Measurements from ENCODE around the gene WDR43.

Gene WDR43

GRCh38 chr2:28894470-28895188 is at the start of gene WDR43:
Gene WDR43, plus strand, starts transcription at chr2:28894667. Its CDS starts 32 bp downstream, at chr2:28894699.
- Mint-ChIP-seq H3K9me3 (no peaks in the 10 kb centered on the region), H3K4me1 (peaks cover 41% of the 10 kb centered on the region), H3K27me3 (peaks cover 4% of the 10 kb centered on the region), H3K36me3 (peaks cover 4% of the 10 kb centered on the region), H3K4me3 (peak within 1 kb of the TSS; percentile 94), H3K27ac (peak within 1 kb of the TSS; percentile 92)
- CTCF ChIA-PET = interaction anchor here (1.4 kb wide), 1 partner anchor 25 kb away, joined by 4 read pairs; the partner anchor contains the start of gene TRMT61B
- peak; percentile 98 for DNase-seq

- H3K9me3 Mint-ChIP-seq = no peaks in the 10 kb centered on the region
- H3K27ac Mint-ChIP-seq = no peak overlapping the region
- peaks cover 13% of the 10 kb centered on the region for H3K36me3 Mint-ChIP-seq
- no peaks in the 10 kb centered on the region for H3K27me3 Mint-ChIP-seq
- H3K4me3 Mint-ChIP-seq = no peak overlapping the region
- H3K4me1 Mint-ChIP-seq = no peaks in the 10 kb centered on the region
- DNase-seq = no peak
- CTCF ChIA-PET = no interaction called here
Observed at GRCh38 chr2:28855193-28855592, 39.3 kb upstream of the WDR43 start.

- CTCF ChIA-PET = no interaction called here
- Mint-ChIP-seq H3K27ac (no peak overlapping the region), H3K9me3 (no peaks in the 10 kb centered on the region), H3K4me3 (no peak overlapping the region), H3K27me3 (no peaks in the 10 kb centered on the region), H3K4me1 (no peaks in the 10 kb centered on the region), H3K36me3 (peaks cover 21% of the 10 kb centered on the region)
- DNase-seq = no peak
Observed at GRCh38 chr2:28855977-28856376, 38.5 kb upstream of the WDR43 start.

- CTCF ChIA-PET = no interaction called here
- no peak for DNase-seq
- peak overlapping the region; percentile 58 for H3K4me3 Mint-ChIP-seq
- peaks cover 8% of the 10 kb centered on the region for H3K27me3 Mint-ChIP-seq
- H3K36me3 Mint-ChIP-seq = peaks cover 11% of the 10 kb centered on the region
- H3K9me3 Mint-ChIP-seq = no peaks in the 10 kb centered on the region
- H3K4me1 Mint-ChIP-seq = peaks cover 41% of the 10 kb centered on the region
- H3K27ac Mint-ChIP-seq = no peak overlapping the region
Observed at GRCh38 chr2:28868611-28869010, 25.9 kb upstream of the WDR43 start.

GRCh38 chr2:28869494-28870145 is 24.8 kb upstream of the WDR43 start:
- Mint-ChIP-seq H3K4me1 (peaks cover 36% of the 10 kb centered on the region), H3K27me3 (peaks cover 19% of the 10 kb centered on the region), H3K36me3 (peaks cover 10% of the 10 kb centered on the region), H3K4me3 (peak overlapping the region; percentile 95), H3K9me3 (no peaks in the 10 kb centered on the region), H3K27ac (peak overlapping the region; percentile 98)
- no peak for DNase-seq
- CTCF ChIA-PET = interaction anchor here (1.6 to 1.7 kb wide), 2 partner anchors 10 to 26 kb away, joined by 4 read pairs; no protein-coding TSS in a partner anchor

GRCh38 chr2:28870146-28870891 is 24.1 kb upstream of the WDR43 start, which contains the start of gene TRMT61B:
Gene TRMT61B, minus strand, starts transcription at chr2:28870309. Its CDS starts 32 bp downstream, at chr2:28870277.
- Mint-ChIP-seq H3K36me3 (peaks cover 5% of the 10 kb centered on the region), H3K4me3 (peak within 1 kb of the TSS; percentile 95), H3K4me1 (peaks cover 31% of the 10 kb centered on the region), H3K9me3 (no peaks in the 10 kb centered on the region), H3K27ac (peak within 1 kb of the TSS; percentile 98), H3K27me3 (peaks cover 22% of the 10 kb centered on the region)
- DNase-seq = peak; percentile 98
- CTCF ChIA-PET = interaction anchor here (0.9 to 1.7 kb wide), 4 partner anchors 11 to 276 kb away, joined by 3 to 5 read pairs (median 4); no protein-coding TSS in a partner anchor

GRCh38 chr2:28871620-28872019 is 22.8 kb upstream of the WDR43 start:
- peak overlapping the region; percentile 95 for H3K4me3 Mint-ChIP-seq

GRCh38 chr2:28880193-28880592 is 14.3 kb upstream of the WDR43 start:
- Mint-ChIP-seq H3K27me3 (peaks cover 33% of the 10 kb centered on the region), H3K4me3 (no peak overlapping the region), H3K27ac (no peak overlapping the region), H3K4me1 (no peaks in the 10 kb centered on the region), H3K9me3 (no peaks in the 10 kb centered on the region), H3K36me3 (no peaks in the 10 kb centered on the region)
- CTCF ChIA-PET = no interaction called here
- no peak for DNase-seq

More at GRCh38 chr2:28871620-28872019, 22.8 kb upstream of the WDR43 start:
- H3K36me3 Mint-ChIP-seq = peaks cover 4% of the 10 kb centered on the region
- CTCF ChIA-PET = no interaction called here
- no peak for DNase-seq
- peaks cover 26% of the 10 kb centered on the region for H3K4me1 Mint-ChIP-seq
- peaks cover 30% of the 10 kb centered on the region for H3K27me3 Mint-ChIP-seq
- no peaks in the 10 kb centered on the region for H3K9me3 Mint-ChIP-seq
- H3K27ac Mint-ChIP-seq = no peak overlapping the region

GRCh38 chr2:28893488-28893887 is 979 bp upstream of the WDR43 start:
- H3K27me3 Mint-ChIP-seq = peaks cover 10% of the 10 kb centered on the region
- no peak overlapping the region for H3K27ac Mint-ChIP-seq
- peaks cover 3% of the 10 kb centered on the region for H3K36me3 Mint-ChIP-seq
- CTCF ChIA-PET = no interaction called here
- no peaks in the 10 kb centered on the region for H3K9me3 Mint-ChIP-seq
- no peak overlapping the region for H3K4me3 Mint-ChIP-seq
- no peak for DNase-seq
- peaks cover 33% of the 10 kb centered on the region for H3K4me1 Mint-ChIP-seq

GRCh38 chr2:28895189-28895893 is 874 bp downstream of the WDR43 start:
- H3K4me3 Mint-ChIP-seq = peak overlapping the region; percentile 94
- peak; percentile 59 for DNase-seq
- H3K36me3 Mint-ChIP-seq = peaks cover 4% of the 10 kb centered on the region
- H3K27me3 Mint-ChIP-seq = peaks cover 4% of the 10 kb centered on the region
- peaks cover 41% of the 10 kb centered on the region for H3K4me1 Mint-ChIP-seq
- CTCF ChIA-PET = interaction anchor here (1.2 to 1.4 kb wide), 3 partner anchors 15 to 25 kb away, joined by 3 to 5 read pairs (median 4); partner anchors contain the start of gene TRMT61B
- H3K9me3 Mint-ChIP-seq = no peaks in the 10 kb centered on the region
- peak overlapping the region; percentile 92 for H3K27ac Mint-ChIP-seq

- Mint-ChIP-seq H3K4me1 (peaks cover 50% of the 10 kb centered on the region), H3K4me3 (peak overlapping the region; percentile 6), H3K36me3 (peaks cover 8% of the 10 kb centered on the region), H3K27me3 (peaks cover 4% of the 10 kb centered on the region), H3K27ac (peak overlapping the region; percentile 50), H3K9me3 (no peaks in the 10 kb centered on the region)
- DNase-seq = no peak
- CTCF ChIA-PET = interaction anchor here (0.5 to 1.4 kb wide), 2 partner anchors 188 to 303 kb away, joined by 3 to 4 read pairs; no protein-coding TSS in a partner anchor
Observed at GRCh38 chr2:28896906-28897305, 2.4 kb downstream of the WDR43 start.

- DNase-seq = no peak
- H3K9me3 Mint-ChIP-seq = no peaks in the 10 kb centered on the region
- H3K27me3 Mint-ChIP-seq = peaks cover 4% of the 10 kb centered on the region
- H3K36me3 Mint-ChIP-seq = peaks cover 13% of the 10 kb centered on the region
- H3K4me3 Mint-ChIP-seq = no peak overlapping the region
- H3K4me1 Mint-ChIP-seq = peaks cover 50% of the 10 kb centered on the region
- CTCF ChIA-PET = no interaction called here
- H3K27ac Mint-ChIP-seq = no peak overlapping the region
Observed at GRCh38 chr2:28898048-28898447, 3.6 kb downstream of the WDR43 start.

- Mint-ChIP-seq H3K9me3 (no peaks in the 10 kb centered on the region), H3K27me3 (no peaks in the 10 kb centered on the region), H3K4me3 (no peak overlapping the region), H3K4me1 (peaks cover 39% of the 10 kb centered on the region), H3K27ac (no peak overlapping the region), H3K36me3 (peaks cover 18% of the 10 kb centered on the region)
- CTCF ChIA-PET = no interaction called here
- no peak for DNase-seq
Observed at GRCh38 chr2:28901202-28901601, 6.7 kb downstream of the WDR43 start.
